Fibroblast of peridontal ligament (primary cell): ENCODE measurements around the gene ARAP2.

Experiments
- DNase-seq: peaks from one replicate; pipeline ENCODE4 v3.0.0-alpha.2; 2010; ENCODE audit errors: extremely low read depth

ARAP2 gene, protein sequence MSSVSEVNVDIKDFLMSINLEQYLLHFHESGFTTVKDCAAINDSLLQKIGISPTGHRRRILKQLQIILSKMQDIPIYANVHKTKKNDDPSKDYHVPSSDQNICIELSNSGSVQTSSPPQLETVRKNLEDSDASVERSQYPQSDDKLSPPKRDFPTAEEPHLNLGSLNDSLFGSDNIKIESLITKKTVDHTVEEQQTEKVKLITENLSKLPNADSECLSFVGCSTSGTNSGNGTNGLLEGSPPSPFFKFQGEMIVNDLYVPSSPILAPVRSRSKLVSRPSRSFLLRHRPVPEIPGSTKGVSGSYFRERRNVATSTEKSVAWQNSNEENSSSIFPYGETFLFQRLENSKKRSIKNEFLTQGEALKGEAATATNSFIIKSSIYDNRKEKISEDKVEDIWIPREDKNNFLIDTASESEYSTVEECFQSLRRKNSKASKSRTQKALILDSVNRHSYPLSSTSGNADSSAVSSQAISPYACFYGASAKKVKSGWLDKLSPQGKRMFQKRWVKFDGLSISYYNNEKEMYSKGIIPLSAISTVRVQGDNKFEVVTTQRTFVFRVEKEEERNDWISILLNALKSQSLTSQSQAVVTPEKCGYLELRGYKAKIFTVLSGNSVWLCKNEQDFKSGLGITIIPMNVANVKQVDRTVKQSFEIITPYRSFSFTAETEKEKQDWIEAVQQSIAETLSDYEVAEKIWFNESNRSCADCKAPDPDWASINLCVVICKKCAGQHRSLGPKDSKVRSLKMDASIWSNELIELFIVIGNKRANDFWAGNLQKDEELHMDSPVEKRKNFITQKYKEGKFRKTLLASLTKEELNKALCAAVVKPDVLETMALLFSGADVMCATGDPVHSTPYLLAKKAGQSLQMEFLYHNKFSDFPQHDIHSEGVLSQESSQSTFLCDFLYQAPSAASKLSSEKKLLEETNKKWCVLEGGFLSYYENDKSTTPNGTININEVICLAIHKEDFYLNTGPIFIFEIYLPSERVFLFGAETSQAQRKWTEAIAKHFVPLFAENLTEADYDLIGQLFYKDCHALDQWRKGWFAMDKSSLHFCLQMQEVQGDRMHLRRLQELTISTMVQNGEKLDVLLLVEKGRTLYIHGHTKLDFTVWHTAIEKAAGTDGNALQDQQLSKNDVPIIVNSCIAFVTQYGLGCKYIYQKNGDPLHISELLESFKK (N-terminal part only)

GRCh38 chr4:36244257-36245082, at the start of gene ARAP2:
ARAP2 (minus strand) TSS chr4:36244514; CDS start chr4:36229486, 15,028 bp downstream.
- DNase-seq: no peak

GRCh38 chr4:36292556-36293188, 48.4 kb upstream of the ARAP2 start:
- DNase-seq: no peak

DNA sequence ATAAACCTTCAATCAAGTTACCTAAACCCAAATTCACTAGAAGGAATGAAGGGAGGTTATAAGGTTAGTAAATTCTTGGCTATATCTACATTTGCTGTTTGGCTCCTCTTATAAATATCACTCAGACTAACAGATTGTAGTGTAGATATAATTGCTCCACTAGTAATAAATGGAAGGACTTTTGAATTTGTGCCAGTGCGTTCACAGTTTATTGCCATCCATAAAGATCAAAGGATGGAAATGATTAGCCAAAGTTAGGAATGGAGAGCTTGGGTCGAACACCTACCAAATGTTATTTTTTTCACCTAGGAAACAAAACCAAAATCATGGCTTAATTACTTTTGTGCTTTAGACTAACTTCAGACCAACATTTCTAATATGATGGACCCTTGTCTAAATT, 46.3 kb upstream of the ARAP2 start:
- DNase-seq: no peak

GRCh38 chr4:36288731-36289426, 44.6 kb upstream of the ARAP2 start:
- DNase-seq: no peak

GRCh38 chr4:36286481-36286871, 42.2 kb upstream of the ARAP2 start:
- no peak for DNase-seq

- DNase-seq: no peak
Measured at GRCh38 chr4:36285784-36286480, 41.6 kb upstream of the ARAP2 start.

DNA sequence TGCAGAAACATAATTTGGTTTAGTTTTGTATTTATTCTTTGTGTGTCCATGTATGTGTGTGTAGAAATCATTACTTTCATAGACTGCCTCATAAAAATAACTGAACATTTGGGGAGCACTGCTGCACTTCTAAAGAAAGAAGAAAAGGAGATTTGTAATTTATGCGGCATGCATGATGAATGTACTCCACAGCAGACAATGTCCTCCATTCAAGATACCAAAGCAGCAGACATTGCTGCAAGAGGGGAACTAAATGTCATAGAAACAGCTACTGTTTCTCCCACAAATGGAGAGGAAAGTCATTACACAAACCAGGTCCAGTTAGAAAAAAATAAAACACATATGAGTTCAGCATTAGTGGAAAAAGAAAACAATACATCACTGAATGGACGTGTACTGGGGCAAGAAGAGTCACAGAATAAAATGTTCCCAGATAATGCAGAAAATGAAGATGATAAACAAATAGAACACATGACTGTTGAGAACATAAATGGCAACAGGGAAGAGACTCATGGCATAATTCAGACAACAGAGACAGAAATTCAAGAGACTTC, 39.7 kb upstream of the ARAP2 start:
- no peak for DNase-seq

- no peak for DNase-seq
Measured at GRCh38 chr4:36282503-36283030, 38.3 kb upstream of the ARAP2 start.

- DNase-seq: no peak
Measured at GRCh38 chr4:36281384-36282106, 37.2 kb upstream of the ARAP2 start, which contains the start of gene DTHD1. DTHD1 (plus strand) TSS chr4:36281616; CDS start chr4:36281759, 143 bp downstream.

GRCh38 chr4:36280555-36280954, 36.2 kb upstream of the ARAP2 start:
- no peak for DNase-seq

DNA sequence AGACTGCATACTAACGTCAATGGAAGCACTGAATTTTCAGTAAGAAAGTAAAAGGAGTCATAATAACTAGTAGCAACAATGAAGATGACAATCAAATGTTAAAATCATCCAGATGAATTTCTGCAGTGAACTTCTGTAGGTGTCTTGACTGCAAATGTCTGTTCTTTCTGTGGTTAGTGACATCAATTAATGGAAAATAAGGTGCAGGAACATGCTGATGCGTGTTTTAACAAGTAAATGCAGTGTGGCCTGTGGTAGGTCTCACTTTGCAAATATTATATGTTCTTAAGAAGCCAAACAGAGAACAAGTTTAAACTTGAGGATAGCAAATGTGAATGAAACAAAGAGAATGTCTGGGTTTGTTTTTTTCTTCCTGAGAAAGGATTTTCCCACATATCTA, 34.5 kb upstream of the ARAP2 start:
- DNase-seq: no peak

GRCh38 chr4:36277533-36277932, 33.2 kb upstream of the ARAP2 start:
- DNase-seq: no peak

- DNase-seq: no peak
Measured at GRCh38 chr4:36274158-36274557, 29.8 kb upstream of the ARAP2 start.

DNA sequence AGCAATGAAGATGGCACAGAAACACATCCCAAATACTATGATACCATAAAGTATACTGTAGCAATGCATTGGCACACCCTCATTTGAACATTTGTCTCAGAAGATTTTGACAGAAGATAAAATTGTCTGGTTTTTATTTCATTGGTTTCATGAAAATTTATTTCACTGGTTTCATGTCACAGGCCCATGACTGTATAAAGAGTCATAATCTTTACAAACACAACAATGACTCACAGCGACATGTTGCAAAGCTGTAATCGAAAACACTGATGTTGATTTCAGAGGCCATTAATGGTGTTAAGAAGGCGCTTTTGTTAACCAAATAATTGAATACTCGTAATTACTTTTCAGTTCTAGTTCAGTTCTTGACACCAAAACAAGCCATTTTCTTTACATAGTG, 29.0 kb upstream of the ARAP2 start:
- DNase-seq: no peak

DNA sequence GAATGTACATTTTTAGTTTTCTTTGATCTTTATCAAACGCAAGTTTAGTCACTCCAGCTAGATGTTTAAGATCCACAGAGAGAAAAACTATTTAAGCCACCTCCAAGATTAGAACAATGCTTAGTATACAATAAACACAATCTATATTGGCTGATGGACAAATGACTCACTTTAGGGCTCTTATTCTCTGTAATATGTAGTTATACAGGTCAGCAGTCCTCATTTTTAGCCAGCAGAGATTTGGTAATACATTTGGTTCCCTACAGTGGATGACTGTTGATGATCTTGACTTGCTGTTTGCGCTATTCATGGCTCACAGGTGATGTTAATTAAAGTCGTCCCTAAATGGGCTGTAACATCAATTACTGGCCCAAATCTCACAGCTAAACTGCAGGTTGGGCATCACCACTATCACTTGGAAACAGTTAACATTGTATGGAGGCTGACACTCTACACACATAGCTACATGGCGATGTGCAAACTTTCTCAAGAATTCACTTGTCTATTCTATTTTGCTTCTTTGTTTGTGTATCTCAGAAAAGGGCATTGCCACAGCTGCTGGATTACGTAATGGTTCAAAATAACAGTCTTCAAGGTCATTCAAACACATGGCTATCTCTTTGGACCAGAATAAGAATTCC, 25.3 kb upstream of the ARAP2 start:
- no peak for DNase-seq

DNA sequence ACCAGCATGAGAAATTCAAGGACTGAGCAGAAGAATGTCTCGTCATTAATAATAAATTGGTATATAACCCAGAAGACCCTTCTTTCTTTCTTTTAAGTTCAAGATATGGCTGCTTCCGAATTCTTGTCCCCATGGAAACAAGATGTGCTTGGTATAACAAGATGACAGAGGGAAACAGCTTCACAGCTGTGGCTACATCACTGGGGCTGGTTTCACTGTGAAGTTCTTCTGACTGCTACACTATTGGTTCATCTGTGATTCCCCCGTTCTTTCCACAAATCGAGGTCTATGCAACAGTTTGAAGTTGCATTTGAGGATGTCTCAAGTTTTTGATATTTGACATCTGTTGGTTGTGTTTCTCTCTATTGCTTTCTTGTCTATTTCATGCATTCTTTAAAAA, 24.8 kb upstream of the ARAP2 start:
- no peak for DNase-seq

- DNase-seq: no peak
Measured at GRCh38 chr4:36267486-36268268, 23.4 kb upstream of the ARAP2 start.
